ENCODE results near the gene ADAMTS1.

Gene ADAMTS1

GRCh38 chr21:26851109-26851944 lies 6.1 kb upstream of the ADAMTS1 start:
- TF ChIP-seq ZNF274 (IDR thresholded peaks at IDR 0.05; ENCODE audit: low read depth, low read length), result no peak
- H3K4me3 ChIP-seq (ENCODE audit: low read length), result no peak overlapping the region

GRCh38 chr21:26850116-26850643 lies 5.0 kb upstream of the ADAMTS1 start:
- no peak overlapping the region for H3K4me3 ChIP-seq (ENCODE audit: low read length)

DNA sequence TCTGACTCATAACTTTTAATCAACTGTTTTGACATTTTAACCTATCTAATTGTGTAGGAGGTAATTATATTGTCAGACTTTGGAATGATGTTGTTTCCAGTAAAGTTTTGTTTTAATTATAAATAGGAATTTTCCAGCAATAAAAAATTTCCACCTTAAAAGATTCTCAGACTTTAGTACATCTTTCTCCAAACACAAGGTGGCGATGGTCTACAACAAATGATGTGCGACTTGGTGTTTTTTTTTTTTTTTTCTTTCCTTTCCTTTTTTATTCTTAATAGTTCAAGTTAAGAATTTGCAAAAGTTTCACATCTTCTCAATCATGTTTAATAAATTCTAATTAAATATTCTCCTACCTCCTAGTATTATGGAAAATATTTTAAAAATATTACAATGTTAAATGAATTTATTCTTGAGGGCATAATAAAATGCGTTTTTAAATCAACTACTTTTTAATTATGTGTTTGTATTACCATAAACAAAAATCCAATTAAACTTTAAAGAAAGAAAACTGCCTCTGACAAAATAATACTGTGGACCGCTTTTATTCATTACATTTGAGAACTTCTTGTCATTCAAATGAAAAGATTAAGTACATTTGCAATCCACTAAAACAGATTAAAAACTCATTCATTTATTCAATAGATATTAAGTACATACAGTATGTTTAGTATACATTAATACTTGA lies 4.4 kb upstream of the ADAMTS1 start:
- no peak for TF ChIP-seq ZNF274 (IDR thresholded peaks at IDR 0.05; ENCODE audit: low read depth, low read length)

More at GRCh38 chr21:26850116-26850643, 5.0 kb upstream of the ADAMTS1 start:
- no peak for TF ChIP-seq ZNF274 (IDR thresholded peaks at IDR 0.05; ENCODE audit: low read depth, low read length)

GRCh38 chr21:26847921-26848320 lies 2.7 kb upstream of the ADAMTS1 start:
- no peak for TF ChIP-seq ZNF274 (IDR thresholded peaks at IDR 0.05; ENCODE audit: low read depth, low read length)
- no peak overlapping the region for H3K4me3 ChIP-seq (ENCODE audit: low read length)

More for the DNA sequence above, 4.4 kb upstream of the ADAMTS1 start:
- no peak overlapping the region for H3K4me3 ChIP-seq (ENCODE audit: low read length)

DNA sequence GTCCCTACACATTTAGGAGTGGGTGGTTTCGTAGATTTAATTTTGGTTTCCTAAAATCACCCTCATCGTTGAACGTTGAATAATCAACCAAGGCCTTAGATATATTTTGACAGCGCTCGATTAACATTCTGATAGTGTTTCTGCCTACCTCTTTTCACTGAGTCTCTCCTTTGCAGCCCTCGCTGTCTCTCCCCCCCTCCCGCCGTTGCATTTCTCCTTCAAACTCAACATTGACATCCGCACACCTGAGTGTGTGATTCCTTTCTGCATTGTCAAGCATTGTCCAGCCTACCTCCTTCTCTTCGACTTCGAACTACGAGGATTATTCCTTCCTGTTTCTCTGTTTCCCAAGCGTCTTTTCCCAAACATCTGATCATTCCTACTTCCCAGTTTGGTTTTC lies 1.8 kb upstream of the ADAMTS1 start:
- TF ChIP-seq ZNF274 (IDR thresholded peaks at IDR 0.05; ENCODE audit: low read depth, low read length), result no peak
- H3K4me3 ChIP-seq (ENCODE audit: low read length), result no peak overlapping the region

DNA sequence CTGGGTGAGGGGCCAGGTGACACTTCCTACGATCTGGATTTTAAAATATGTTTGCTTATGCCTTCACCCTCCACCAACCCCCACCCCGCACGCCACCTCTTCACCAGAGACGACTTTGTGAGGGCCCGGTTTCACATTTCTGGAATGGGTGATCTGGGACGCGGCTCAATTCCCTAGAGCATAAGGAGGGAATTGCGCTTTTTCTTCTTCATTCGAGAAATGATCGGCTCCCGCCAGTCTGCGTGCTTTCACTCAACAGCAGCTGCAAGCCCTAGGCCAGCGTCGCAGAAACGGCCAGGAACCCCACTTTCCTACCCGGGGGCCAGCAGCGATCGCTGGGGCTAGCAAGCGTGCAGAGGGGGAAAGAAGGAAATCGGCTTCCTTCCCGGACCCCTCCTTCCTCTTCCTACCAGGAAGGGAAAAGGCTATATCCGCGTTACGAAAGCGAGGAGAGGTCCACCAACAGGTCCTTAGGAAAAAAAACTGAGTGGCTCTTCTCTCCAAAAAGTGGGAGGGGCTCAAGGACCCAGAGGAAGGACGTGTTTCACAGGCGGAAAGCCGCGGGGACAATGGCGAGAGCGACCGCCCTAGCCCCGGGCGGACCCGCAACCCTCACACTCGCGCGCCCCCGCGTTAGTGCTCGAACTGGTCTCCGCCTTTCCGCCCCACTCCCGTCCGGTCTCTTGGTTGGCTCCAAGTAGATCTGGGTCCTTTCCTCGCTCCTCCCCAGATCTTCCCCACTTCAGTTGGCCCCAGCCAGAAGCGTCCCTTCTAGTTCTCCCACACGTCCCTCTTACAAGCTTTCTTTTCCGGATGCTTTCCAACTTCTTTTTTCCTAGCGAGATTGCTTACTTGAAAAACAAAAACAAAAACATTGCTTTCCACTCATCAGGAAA lies 1.1 kb upstream of the ADAMTS1 start:
- no peak for TF ChIP-seq ZNF274 (IDR thresholded peaks at IDR 0.05; ENCODE audit: low read depth, low read length)
- H3K4me3 ChIP-seq (ENCODE audit: low read length), result peak overlapping the region; percentile 29; the same call in 1 of the 2 replicates

DNA sequence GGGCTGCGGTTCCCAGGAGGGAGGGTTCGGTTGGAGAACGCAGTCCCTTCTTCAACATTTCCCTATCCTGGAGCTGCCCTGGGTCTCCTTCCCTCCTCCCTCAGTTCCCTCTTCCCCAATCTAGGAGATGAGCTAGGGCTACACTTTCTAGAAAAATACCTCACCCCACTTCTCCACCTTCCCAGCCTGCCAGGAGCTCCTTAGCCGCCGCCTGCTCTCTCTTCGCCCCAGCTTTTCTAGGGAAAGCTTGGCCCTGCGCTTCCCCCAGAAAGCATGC lies 488 bp upstream of the ADAMTS1 start:
- no peak for TF ChIP-seq ZNF274 (IDR thresholded peaks at IDR 0.05; ENCODE audit: low read depth, low read length)
- peak overlapping the region; percentile 29; the same call in 1 of the 2 replicates for H3K4me3 ChIP-seq (ENCODE audit: low read length)

GRCh38 chr21:26844258-26845065 lies 747 bp downstream of the ADAMTS1 start:
- peak overlapping the region; percentile 52 for H3K4me3 ChIP-seq (ENCODE audit: low read length)
- no peak for TF ChIP-seq ZNF274 (IDR thresholded peaks at IDR 0.05; ENCODE audit: low read depth, low read length)

DNA sequence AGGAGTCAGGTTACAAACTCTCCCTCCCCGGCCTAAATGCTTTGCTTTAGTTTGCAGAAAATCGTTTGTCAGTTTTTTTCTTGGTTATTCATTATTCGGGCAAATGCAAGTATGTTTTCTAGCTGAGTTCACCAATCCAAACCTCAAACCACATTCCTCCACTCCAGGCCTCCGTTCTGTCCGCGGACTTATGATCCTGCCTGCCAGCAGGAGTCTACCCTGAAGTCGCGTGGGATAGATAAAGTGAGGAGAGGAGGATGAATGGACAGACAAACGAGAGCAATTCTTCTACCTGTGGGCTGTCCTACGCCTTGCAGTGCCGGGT lies 1.3 kb downstream of the ADAMTS1 start:
- H3K4me3 ChIP-seq (ENCODE audit: low read length), result peak overlapping the region; percentile 52
- TF ChIP-seq ZNF274 (IDR thresholded peaks at IDR 0.05; ENCODE audit: low read depth, low read length), result no peak

GRCh38 chr21:26842974-26843932 lies 2.0 kb downstream of the ADAMTS1 start:
- peak overlapping the region; percentile 52 for H3K4me3 ChIP-seq (ENCODE audit: low read length)
- TF ChIP-seq ZNF274 (IDR thresholded peaks at IDR 0.05; ENCODE audit: low read depth, low read length), result no peak

DNA sequence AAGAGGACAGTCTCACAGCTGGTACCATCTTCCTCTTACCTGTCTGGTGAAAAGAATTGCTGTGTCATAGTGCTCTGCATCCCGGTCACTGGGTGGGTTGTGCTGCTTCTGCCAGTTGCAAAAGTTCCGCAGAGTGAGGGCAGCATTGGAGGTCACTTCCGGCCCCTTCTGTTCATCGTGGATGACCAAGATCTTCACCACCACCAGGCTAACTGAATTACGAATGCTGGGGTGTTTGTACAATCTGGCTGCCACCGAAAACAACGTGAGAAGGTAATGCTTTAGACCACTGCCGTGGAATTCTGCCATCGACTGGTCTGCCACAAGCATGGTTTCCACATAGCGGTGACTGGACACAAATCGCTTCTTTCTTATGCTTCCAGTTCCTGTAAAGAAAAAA lies 2.9 kb downstream of the ADAMTS1 start:
- peak overlapping the region; percentile 12; the same call in 1 of the 2 replicates for H3K4me3 ChIP-seq (ENCODE audit: low read length)
- no peak for TF ChIP-seq ZNF274 (IDR thresholded peaks at IDR 0.05; ENCODE audit: low read depth, low read length)

GRCh38 chr21:26840912-26841311 lies 4.3 kb downstream of the ADAMTS1 start:
- no peak for TF ChIP-seq ZNF274 (IDR thresholded peaks at IDR 0.05; ENCODE audit: low read depth, low read length)
- H3K4me3 ChIP-seq (ENCODE audit: low read length), result no peak overlapping the region
